Activated CD8-positive, alpha-beta memory T cell treated with anti-CD3 and anti-CD28 coated beads, Interleukin-2, amount 50 U/mL, for 1 hour (primary cell): Measurements from ENCODE around the gene STOM.

ENCODE experiments used
- DNase-seq: peaks from one replicate; pipeline ENCODE4 v3.0.0-alpha.2; 2020; ENCODE audit errors: extremely low read depth

STOM gene

GRCh38 chr9:121349009-121349408 is 21.0 kb downstream of the STOM start:
- no peak for DNase-seq

- no peak for DNase-seq
Observed at GRCh38 chr9:121348221-121348620, 21.8 kb downstream of the STOM start.

- no peak for DNase-seq
Observed at GRCh38 chr9:121345070-121345469, 25.0 kb downstream of the STOM start.

GRCh38 chr9:121344184-121344583 is 25.9 kb downstream of the STOM start:
- DNase-seq: no peak

GRCh38 chr9:121340676-121341392 is 29.2 kb downstream of the STOM start:
- no peak for DNase-seq

GRCh38 chr9:121339437-121339836 is 30.6 kb downstream of the STOM start:
- DNase-seq: no peak

- DNase-seq: no peak
Observed at GRCh38 chr9:121336665-121337064, 33.4 kb downstream of the STOM start.

GRCh38 chr9:121333950-121334773 is 35.9 kb downstream of the STOM start:
- no peak for DNase-seq

- no peak for DNase-seq
Observed at GRCh38 chr9:121331992-121332685, 37.9 kb downstream of the STOM start.

- no peak for DNase-seq
Observed at GRCh38 chr9:121331549-121331948, 38.5 kb downstream of the STOM start.

- no peak for DNase-seq
Observed at GRCh38 chr9:121328876-121329681, 41.0 kb downstream of the STOM start.

- DNase-seq: no peak
Observed at GRCh38 chr9:121328476-121328875, 41.6 kb downstream of the STOM start.

- DNase-seq: no peak
Observed at GRCh38 chr9:121326901-121327613, 43.0 kb downstream of the STOM start.

- DNase-seq: no peak
Observed at GRCh38 chr9:121326130-121326838, 43.8 kb downstream of the STOM start.

- DNase-seq: no peak
Observed at GRCh38 chr9:121325387-121325786, 44.7 kb downstream of the STOM start.

- no peak for DNase-seq
Observed at GRCh38 chr9:121324755-121325154, 45.3 kb downstream of the STOM start.

GRCh38 chr9:121324316-121324715 is 45.7 kb downstream of the STOM start:
- DNase-seq: no peak

- no peak for DNase-seq
Observed at GRCh38 chr9:121323449-121324151, 46.5 kb downstream of the STOM start.

GRCh38 chr9:121322737-121323448 is 47.2 kb downstream of the STOM start:
- DNase-seq: no peak
